Ramos (cell line): ENCODE results near the gene KRTAP4-3.
"Not testable (repeated sequence)": the region's sequence is repeated elsewhere in the genome, so short reads cannot be mapped to it uniquely, and the experiment has no call there.

Experiments
- in situ Hi-C: fragments of 300-500 bp; cut with MboI; formaldehyde crosslinking; loops from one replicate; pipeline ENCODE4 v1.14.3; 2022; ENCODE audit warnings: low sequenced_read_pairs; ENCODE audit not compliant: unreplicated experiment

Gene KRTAP4-3

DNA sequence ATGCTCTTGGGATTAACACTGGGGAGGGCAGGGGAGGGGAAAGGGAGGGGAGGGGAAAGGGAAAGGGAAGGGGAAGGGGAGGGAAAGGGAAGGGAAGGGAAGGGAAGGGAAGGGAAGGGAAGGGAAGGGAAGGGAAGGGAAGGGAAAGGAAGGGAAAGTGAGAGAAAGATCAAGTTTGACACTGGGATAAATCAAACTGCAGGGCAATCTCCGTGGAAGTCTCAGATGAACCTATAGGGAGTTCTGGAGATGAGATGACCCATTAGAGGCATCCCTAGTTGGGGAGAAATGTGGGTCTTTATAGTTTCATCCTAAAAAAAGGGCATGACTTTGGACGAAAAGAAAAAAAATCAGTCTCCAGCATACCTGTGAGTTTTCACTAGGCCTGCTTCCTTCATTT lies 46.3 kb downstream of the KRTAP4-3 start:
- in situ Hi-C loops, result no loop called here

DNA sequence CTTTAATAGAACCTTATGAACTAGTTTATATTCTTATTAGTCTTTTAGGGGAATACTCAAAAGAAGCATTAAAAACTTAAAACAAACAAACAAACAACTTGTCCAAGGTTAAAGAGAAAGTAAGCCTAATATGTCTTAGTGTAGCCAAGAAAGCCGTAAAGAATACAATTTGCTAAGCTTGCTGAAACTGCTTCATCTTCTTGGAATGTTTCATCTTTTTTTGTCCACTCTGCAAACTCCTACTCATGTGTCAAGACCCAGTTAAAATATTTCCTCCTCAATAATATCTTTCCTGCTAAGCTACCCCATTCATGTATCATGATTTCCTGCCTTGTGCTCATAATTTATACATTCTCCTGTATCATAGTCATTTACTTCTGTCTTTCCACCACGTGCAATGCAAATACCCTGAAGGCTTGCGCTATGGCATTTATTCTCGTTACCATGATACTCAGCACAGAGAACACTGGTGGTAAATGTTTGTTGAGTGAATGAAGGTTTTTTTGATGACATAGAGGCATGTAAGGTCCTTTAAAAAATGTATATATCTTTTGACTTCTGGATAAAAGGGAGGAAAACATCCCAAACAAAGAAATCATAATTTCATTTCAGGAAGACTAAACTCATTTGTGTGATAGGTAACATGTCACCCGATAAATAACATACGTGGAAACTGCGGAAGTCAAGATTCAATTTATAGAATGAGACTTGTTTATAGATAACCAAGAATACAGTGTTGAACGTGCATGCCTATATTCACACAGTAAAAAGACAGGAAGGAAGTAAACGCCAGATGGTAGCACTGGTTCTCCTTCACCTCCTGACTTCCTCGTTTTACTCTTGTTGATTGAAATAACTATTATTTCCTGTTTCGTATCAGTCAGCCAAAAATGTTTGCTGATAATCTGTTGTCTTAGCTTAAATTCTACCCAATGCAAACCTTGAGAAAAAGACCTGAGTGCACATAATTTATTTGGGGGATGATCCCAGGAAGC lies 48.0 kb downstream of the KRTAP4-3 start:
- in situ Hi-C loops, result not testable (repeated sequence)

DNA sequence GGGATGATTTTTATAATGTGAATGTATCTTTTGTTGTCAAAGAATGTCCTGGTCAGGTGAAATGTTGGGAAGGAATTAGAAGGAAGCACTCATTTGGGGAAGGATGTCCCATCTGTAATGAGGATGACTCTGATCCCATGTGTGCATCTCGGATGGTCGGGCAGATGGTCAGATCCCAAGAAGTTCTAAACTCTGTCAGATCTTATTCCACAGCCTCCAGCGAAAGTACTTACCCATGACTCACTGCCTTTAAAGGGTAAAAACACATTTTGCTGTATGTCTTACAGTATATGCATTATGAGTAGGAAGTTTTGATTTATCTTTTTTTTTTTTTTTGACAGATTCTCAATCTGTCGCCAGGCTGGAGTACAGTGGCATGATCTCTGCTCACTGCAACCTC lies 49.3 kb downstream of the KRTAP4-3 start:
- in situ Hi-C loops, result no loop called here

DNA sequence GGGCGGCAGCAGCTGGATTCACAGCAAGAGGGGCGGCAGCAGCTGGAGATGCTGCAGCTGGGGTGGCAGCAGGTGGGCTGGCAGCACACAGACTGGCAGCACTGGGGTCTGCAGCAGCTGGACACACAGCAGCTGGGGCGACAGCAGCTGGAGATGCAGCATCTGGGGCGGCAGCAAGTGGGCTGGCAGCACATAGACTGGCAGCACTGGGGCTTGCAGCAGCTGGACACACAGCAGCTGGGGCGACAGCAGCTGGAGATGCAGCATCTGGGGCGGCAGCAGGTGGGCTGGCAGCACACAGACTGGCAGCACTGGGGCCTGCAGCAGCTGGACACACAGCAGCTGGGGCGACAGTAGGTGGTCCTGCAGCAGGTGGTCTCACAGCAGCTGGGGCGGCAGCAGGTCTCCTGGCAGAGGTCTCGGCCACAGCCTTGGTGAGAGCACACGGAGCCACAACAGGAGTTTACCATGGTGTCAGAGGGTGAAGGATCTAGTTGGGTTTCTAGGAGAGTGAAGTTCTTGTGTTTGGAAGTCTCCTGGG lies 50.1 kb downstream of the KRTAP4-3 start, which contains the start of gene KRTAP4-11:
Gene KRTAP4-11 (minus strand): TSS at position 528 of the 541 bp plus-strand sequence. CDS start 58 bp downstream, at position 470.
- in situ Hi-C loops, result not testable (repeated sequence)
